OCI-M1 (cell line): ENCODE data around the gene CHRNB1.

Experiments used
- DNase-seq: peaks from one replicate; lab custom pipeline; 2025; lab: John Stamatoyannopoulos, UW

CHRNB1 gene

GRCh38 chr17:7484067-7484918, 39.4 kb downstream of the CHRNB1 start, which contains the start of gene POLR2A:
POLR2A (plus strand) TSS chr17:7484366.
- DNase-seq, result peak; percentile 99

GRCh38 chr17:7484919-7485377, 40.1 kb downstream of the CHRNB1 start:
- DNase-seq, result no peak

DNA sequence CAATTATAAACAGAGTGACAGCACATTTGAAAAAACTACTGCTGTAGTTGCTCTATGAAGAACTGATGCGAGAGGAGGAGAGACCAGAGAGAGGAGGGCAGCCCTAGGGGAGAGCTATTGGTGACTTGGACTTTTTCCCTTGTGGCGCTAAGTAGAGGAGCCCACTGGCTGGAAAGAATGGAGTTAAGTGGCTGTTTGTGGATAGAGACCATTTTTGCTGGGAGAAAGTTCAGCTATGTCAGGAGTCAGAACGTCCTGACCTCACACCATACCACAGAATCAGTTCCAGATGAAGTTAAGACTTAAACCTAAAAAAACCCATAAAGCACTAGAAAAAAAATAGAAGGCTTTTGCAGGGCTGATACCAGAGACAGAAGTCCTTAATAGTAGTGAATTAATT, 41.3 kb downstream of the CHRNB1 start:
- peak; percentile 57 for DNase-seq

- DNase-seq, result no peak
Measured at GRCh38 chr17:7490144-7490543, 45.3 kb downstream of the CHRNB1 start.

DNA sequence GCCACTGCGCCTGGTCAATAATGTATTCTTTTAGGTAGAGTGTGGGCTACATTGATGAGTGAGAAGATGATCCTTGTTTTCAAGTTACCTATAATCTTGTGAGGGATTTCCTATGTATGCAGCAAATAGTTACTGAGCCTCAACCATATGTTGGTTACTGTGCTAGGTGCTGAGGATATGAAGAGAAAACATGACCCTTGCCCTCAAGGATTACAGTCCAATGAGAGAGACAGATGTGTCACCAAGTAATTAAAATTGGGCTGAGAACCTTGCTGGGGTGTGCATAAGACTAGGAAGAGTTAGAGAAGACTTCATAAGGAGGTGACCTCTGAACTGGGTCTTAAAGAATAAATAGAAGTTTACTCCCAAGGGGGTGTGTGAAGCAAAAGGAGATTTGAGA, 46.7 kb downstream of the CHRNB1 start:
- no peak for DNase-seq

DNA sequence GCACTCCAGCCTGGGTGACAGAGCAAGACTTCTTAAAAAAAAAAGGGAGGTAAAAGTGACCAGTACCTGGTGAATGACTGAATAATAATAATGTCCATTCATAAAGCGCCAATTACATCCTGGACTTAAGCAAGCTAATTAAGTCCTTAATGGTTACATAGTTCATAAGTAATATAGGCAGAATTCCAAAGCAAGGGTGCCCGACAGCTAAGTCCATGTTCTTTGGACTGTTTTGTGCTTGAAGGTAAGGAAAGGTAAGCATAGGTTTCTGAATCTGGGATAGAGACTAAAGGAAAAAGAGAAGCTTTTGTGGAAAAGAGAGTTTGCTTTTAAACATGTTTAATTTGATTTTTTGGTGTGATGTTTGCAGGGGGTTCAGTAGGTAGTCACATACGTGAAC, 49.1 kb downstream of the CHRNB1 start:
- no peak for DNase-seq

DNA sequence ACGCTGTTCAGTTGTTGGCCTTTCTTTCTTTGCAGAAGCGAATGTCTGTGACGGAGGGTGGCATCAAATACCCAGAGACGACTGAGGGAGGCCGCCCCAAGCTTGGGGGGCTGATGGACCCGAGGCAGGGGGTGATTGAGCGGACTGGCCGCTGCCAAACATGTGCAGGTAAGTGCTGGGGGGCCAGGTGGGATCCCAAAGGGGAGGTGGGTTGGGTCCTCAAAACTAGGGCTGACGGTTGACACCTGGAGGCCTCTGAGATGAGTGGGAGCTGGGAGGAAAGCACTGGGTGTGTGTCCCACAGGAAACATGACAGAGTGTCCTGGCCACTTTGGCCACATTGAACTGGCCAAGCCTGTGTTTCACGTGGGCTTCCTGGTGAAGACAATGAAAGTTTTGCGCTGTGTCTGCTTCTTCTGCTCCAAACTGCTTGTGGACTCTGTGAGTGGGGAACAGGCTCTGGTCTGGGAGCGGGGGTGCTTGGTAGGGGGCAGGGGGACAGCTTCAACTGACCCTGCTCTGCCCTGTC, 51.1 kb downstream of the CHRNB1 start:
- DNase-seq, result no peak

- no peak for DNase-seq
Measured at GRCh38 chr17:7496470-7497183, 51.8 kb downstream of the CHRNB1 start.

GRCh38 chr17:7497228-7497627, 52.4 kb downstream of the CHRNB1 start:
- DNase-seq, result no peak

DNA sequence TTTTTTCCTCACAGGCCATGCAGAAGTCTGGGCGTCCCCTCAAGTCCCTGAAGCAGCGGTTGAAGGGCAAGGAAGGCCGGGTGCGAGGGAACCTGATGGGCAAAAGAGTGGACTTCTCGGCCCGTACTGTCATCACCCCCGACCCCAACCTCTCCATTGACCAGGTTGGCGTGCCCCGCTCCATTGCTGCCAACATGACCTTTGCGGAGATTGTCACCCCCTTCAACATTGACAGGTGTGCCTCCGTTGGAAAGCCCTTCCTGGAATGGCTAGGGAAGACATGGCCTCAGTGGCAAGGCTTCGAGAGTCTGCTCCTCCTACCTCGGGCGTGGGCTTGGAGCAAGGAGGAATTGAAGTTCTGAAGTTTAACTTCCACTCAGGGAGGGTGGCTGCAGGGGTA, 52.8 kb downstream of the CHRNB1 start:
- no peak for DNase-seq

DNA sequence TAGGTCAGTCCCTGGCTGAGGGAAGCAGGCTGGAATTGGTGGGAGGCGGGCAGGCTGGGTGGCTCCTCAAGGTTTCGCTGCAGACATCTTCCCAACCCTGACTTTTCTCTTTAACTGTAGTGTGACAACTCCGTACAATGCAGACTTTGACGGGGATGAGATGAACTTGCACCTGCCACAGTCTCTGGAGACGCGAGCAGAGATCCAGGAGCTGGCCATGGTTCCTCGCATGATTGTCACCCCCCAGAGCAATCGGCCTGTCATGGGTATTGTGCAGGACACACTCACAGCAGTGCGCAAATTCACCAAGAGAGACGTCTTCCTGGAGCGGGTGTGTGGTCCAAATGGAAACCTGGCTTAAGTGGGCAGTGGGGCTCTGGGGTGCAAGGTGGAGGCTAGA, 54.3 kb downstream of the CHRNB1 start:
- DNase-seq, result no peak

DNA sequence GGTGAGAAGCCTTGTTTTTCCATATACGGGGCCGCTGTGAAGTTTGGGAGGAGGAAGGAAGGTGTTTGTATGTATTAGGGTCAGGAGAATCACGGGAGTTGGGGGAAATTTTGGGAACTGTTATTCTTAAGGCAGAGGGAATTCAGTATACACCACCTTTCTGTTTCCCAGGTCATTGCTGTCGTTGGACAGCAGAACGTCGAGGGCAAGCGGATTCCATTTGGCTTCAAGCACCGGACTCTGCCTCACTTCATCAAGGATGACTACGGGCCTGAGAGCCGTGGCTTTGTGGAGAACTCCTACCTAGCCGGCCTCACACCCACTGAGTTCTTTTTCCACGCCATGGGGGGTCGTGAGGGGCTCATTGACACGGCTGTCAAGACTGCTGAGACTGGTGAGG, 56.9 kb downstream of the CHRNB1 start:
- DNase-seq, result no peak

- no peak for DNase-seq
Measured at GRCh38 chr17:7502171-7502847, 57.4 kb downstream of the CHRNB1 start.

DNA sequence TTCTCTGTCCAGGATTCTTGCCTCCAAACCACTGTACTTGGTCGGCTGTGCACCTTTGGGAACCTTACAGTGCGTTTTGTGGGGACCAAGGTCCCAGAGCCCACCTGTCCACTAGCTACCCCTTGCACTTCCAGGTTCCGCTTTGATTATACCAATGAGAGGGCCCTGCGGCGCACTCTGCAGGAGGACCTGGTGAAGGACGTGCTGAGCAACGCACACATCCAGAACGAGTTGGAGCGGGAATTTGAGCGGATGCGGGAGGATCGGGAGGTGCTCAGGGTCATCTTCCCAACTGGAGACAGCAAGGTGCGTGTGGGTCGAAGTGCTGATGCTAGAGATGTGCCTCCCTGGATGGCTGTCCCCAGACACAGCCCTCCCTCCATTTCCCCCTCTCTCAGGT, 58.1 kb downstream of the CHRNB1 start:
- no peak for DNase-seq

GRCh38 chr17:7503521-7503920, 58.7 kb downstream of the CHRNB1 start:
- DNase-seq, result no peak
